ENCODE data around the gene STRN.
"Not testable (repeated sequence)": the region's sequence is repeated elsewhere in the genome, so short reads cannot be mapped to it uniquely, and the experiment has no call there.

Gene STRN

GRCh38 chr2:36902385-36903120 lies 63.8 kb downstream of the STRN start:
- Mint-ChIP-seq H3K4me1 (no peaks in the 10 kb centered on the region), H3K36me3 (peaks cover 42% of the 10 kb centered on the region), H3K27ac (no peak overlapping the region), H3K9me3 (no peaks in the 10 kb centered on the region), H3K4me3 (no peak overlapping the region)
- DNase-seq (ENCODE audit: low spot score in 2 of 2) (no peak), ATAC-seq (no peak)

- ATAC-seq: no peak
- H3K36me3 Mint-ChIP-seq: peaks cover 70% of the 10 kb centered on the region
- H3K27ac Mint-ChIP-seq: no peak overlapping the region
- peaks cover 6% of the 10 kb centered on the region for H3K4me1 Mint-ChIP-seq
- H3K9me3 Mint-ChIP-seq: no peaks in the 10 kb centered on the region
- no peak overlapping the region for H3K4me3 Mint-ChIP-seq
- no peak for DNase-seq (ENCODE audit: low spot score in 2 of 2)
Observed at GRCh38 chr2:36892805-36893204, 73.5 kb downstream of the STRN start.

GRCh38 chr2:36889795-36890194 lies 76.5 kb downstream of the STRN start:
- Mint-ChIP-seq H3K9me3 (no peaks in the 10 kb centered on the region), H3K27ac (peak overlapping the region; percentile 14), H3K36me3 (peaks cover 75% of the 10 kb centered on the region), H3K4me1 (peaks cover 6% of the 10 kb centered on the region), H3K4me3 (no peak overlapping the region)
- DNase-seq (ENCODE audit: low spot score in 2 of 2) (no peak), ATAC-seq (peak; percentile 100)

- H3K4me1 Mint-ChIP-seq; H3K9me3 Mint-ChIP-seq; ATAC-seq; H3K27ac Mint-ChIP-seq; H3K4me3 Mint-ChIP-seq; DNase-seq (ENCODE audit: low spot score in 2 of 2): not testable (repeated sequence)
- peaks cover 76% of the 10 kb centered on the region for H3K36me3 Mint-ChIP-seq
Observed at GRCh38 chr2:36887095-36887494, 79.2 kb downstream of the STRN start.

- peaks cover 72% of the 10 kb centered on the region for H3K36me3 Mint-ChIP-seq
- DNase-seq (ENCODE audit: low spot score in 2 of 2): no peak
- H3K4me1 Mint-ChIP-seq: peaks cover 6% of the 10 kb centered on the region
- no peaks in the 10 kb centered on the region for H3K9me3 Mint-ChIP-seq
- ATAC-seq: no peak
- H3K27ac Mint-ChIP-seq: no peak overlapping the region
- H3K4me3 Mint-ChIP-seq: no peak overlapping the region
Observed at GRCh38 chr2:36886664-36887063, 79.7 kb downstream of the STRN start.

GRCh38 chr2:36885605-36886004 lies 80.7 kb downstream of the STRN start:
- no peak overlapping the region for H3K4me3 Mint-ChIP-seq
- peaks cover 61% of the 10 kb centered on the region for H3K36me3 Mint-ChIP-seq
- no peak overlapping the region for H3K27ac Mint-ChIP-seq
- no peak for DNase-seq (ENCODE audit: low spot score in 2 of 2)
- ATAC-seq: no peak
- H3K9me3 Mint-ChIP-seq: no peaks in the 10 kb centered on the region
- peaks cover 6% of the 10 kb centered on the region for H3K4me1 Mint-ChIP-seq

GRCh38 chr2:36882532-36882931 lies 83.8 kb downstream of the STRN start:
- Mint-ChIP-seq H3K4me1 (no peaks in the 10 kb centered on the region), H3K4me3 (no peak overlapping the region), H3K9me3 (no peaks in the 10 kb centered on the region), H3K27ac (no peak overlapping the region), H3K36me3 (peaks cover 57% of the 10 kb centered on the region)
- DNase-seq (ENCODE audit: low spot score in 2 of 2) (no peak), ATAC-seq (no peak)

- no peak overlapping the region for H3K4me3 Mint-ChIP-seq
- H3K27ac Mint-ChIP-seq: no peak overlapping the region
- peaks cover 61% of the 10 kb centered on the region for H3K36me3 Mint-ChIP-seq
- ATAC-seq (no peak), DNase-seq (ENCODE audit: low spot score in 2 of 2) (no peak)
- no peaks in the 10 kb centered on the region for H3K9me3 Mint-ChIP-seq
- no peaks in the 10 kb centered on the region for H3K4me1 Mint-ChIP-seq
Observed at GRCh38 chr2:36881816-36882215, 84.5 kb downstream of the STRN start.

- H3K4me1 Mint-ChIP-seq: no peaks in the 10 kb centered on the region
- peaks cover 3% of the 10 kb centered on the region for H3K9me3 Mint-ChIP-seq
- no peak overlapping the region for H3K27ac Mint-ChIP-seq
- no peak for ATAC-seq
- H3K4me3 Mint-ChIP-seq: no peak overlapping the region
- no peak for DNase-seq (ENCODE audit: low spot score in 2 of 2)
- peaks cover 64% of the 10 kb centered on the region for H3K36me3 Mint-ChIP-seq
Observed at GRCh38 chr2:36878429-36878828, 87.9 kb downstream of the STRN start.

GRCh38 chr2:36871068-36871707 lies 95.1 kb downstream of the STRN start:
- Mint-ChIP-seq H3K4me1 (peaks cover 7% of the 10 kb centered on the region), H3K27ac (no peak overlapping the region), H3K9me3 (peaks cover 3% of the 10 kb centered on the region), H3K36me3 (peaks cover 81% of the 10 kb centered on the region), H3K4me3 (no peak overlapping the region)
- ATAC-seq: peak; percentile 58
- no peak for DNase-seq (ENCODE audit: low spot score in 2 of 2)

- Mint-ChIP-seq H3K9me3 (peaks cover 3% of the 10 kb centered on the region), H3K4me1 (peaks cover 7% of the 10 kb centered on the region), H3K4me3 (no peak overlapping the region), H3K27ac (no peak overlapping the region), H3K36me3 (peaks cover 76% of the 10 kb centered on the region)
- DNase-seq (ENCODE audit: low spot score in 2 of 2): no peak
- ATAC-seq: no peak
Observed at GRCh38 chr2:36869606-36870005, 96.7 kb downstream of the STRN start.

- DNase-seq (ENCODE audit: low spot score in 2 of 2) (no peak), ATAC-seq (no peak)
- Mint-ChIP-seq H3K36me3 (peaks cover 62% of the 10 kb centered on the region), H3K4me3 (no peak overlapping the region), H3K27ac (no peak overlapping the region), H3K9me3 (no peaks in the 10 kb centered on the region), H3K4me1 (peaks cover 22% of the 10 kb centered on the region)
Observed at GRCh38 chr2:36861896-36862295, 104.4 kb downstream of the STRN start.

- H3K4me3 Mint-ChIP-seq: no peak overlapping the region
- H3K36me3 Mint-ChIP-seq: peaks cover 67% of the 10 kb centered on the region
- ATAC-seq: peak; percentile 82
- H3K27ac Mint-ChIP-seq: peak overlapping the region; percentile 69
- no peak for DNase-seq (ENCODE audit: low spot score in 2 of 2)
- H3K9me3 Mint-ChIP-seq: no peaks in the 10 kb centered on the region
- H3K4me1 Mint-ChIP-seq: peaks cover 22% of the 10 kb centered on the region
Observed at GRCh38 chr2:36859366-36859792, 107.0 kb downstream of the STRN start.

GRCh38 chr2:36858551-36859365 lies 107.6 kb downstream of the STRN start:
- Mint-ChIP-seq H3K4me3 (no peak overlapping the region), H3K27ac (peak overlapping the region; percentile 69), H3K4me1 (peaks cover 22% of the 10 kb centered on the region), H3K9me3 (no peaks in the 10 kb centered on the region), H3K36me3 (peaks cover 74% of the 10 kb centered on the region)
- DNase-seq (ENCODE audit: low spot score in 2 of 2) (no peak), ATAC-seq (peak; percentile 73)

- Mint-ChIP-seq H3K36me3 (peaks cover 79% of the 10 kb centered on the region), H3K9me3 (no peaks in the 10 kb centered on the region), H3K27ac (peak overlapping the region; percentile 69), H3K4me1 (peaks cover 22% of the 10 kb centered on the region), H3K4me3 (no peak overlapping the region)
- ATAC-seq (no peak), DNase-seq (ENCODE audit: low spot score in 2 of 2) (no peak)
Observed at GRCh38 chr2:36857713-36858112, 108.6 kb downstream of the STRN start.
